A549 treated with ZK216348 at 1 μM for 4 hours (cell line): ENCODE measurements around the gene CPXM2. TPM values are rescaled to one million over a fixed set of nuclear protein-coding genes. Genes with fewer than 3 reads are reported as not detected.

Experiments
- total RNA-seq: library from RNA; stranded (reverse); fragments of 200-300 nt; extraction: Qiagen RNA extraction; gene quantifications from 5 replicates; pipeline ENCODE4 v1.2.3, GENCODE V29; 2022; ENCODE audit warnings: low read depth

CPXM2 gene
- not detected in 5 replicates for total RNA-seq

DNA sequence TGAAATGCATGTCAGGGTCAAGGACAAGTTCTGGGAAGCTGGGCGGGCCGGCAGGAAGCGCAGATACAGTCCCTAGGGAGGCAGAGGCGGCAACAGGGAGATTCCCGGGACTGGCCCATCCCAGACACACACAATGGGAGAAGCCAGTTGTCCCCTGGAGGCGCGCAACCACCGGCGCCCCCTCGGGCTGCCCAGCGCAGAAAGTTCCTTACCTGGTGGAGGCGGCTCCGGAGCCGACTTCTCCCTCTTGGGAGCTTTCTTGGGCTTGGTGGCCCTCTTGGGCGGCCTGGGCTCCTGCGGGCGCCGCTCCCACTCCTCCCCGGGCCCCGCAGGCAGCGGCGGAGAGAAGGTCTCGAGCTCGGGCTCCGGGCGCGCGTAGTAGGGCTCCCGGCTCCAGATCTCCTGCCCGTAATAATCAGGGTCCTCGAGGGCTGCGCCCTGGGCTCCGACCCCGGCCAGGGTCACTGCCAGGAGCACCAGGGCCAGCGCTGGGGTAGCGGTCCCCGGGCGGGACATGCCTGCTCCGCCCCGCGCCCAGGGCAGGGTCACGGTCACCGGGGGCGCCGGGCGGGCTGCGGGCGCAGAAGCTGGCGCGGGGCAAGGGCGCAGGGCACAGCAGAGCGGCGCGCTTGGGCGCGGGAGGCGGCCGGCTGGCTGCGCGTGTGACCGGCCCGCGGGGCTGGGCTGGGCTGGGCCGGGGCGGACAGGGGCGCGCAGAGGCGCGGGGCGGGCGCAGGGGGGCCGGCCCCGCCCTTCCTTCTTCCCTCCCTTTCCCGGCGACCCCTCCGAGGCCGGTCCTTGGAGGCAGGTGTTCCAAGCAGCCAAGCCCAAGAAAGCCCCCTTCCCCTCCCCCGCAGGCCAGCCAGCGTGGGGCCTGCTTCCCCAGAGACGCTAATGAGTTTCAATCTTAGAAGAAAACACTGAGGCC lies at the start of gene CPXM2:
CPXM2 (minus strand) TSS at position 664 of the 928 bp plus-strand sequence; CDS start at position 516, 148 bp downstream.

Other genes with a start within 250 kb of the CPXM2 start
- gene GPR26, start 225.5 kb downstream of the CPXM2 start, total RNA-seq = not detected in 5 replicates
- 7.3 to 9.4 TPM (median 8.8 TPM) in 5 replicates for gene CHST15, start 201.8 kb upstream of the CPXM2 start, total RNA-seq